ENCODE results near the gene INPP5A.
"Not testable (repeated sequence)": the region's sequence is repeated elsewhere in the genome, so short reads cannot be mapped to it uniquely, and the experiment has no call there.

The INPP5A gene

DNA sequence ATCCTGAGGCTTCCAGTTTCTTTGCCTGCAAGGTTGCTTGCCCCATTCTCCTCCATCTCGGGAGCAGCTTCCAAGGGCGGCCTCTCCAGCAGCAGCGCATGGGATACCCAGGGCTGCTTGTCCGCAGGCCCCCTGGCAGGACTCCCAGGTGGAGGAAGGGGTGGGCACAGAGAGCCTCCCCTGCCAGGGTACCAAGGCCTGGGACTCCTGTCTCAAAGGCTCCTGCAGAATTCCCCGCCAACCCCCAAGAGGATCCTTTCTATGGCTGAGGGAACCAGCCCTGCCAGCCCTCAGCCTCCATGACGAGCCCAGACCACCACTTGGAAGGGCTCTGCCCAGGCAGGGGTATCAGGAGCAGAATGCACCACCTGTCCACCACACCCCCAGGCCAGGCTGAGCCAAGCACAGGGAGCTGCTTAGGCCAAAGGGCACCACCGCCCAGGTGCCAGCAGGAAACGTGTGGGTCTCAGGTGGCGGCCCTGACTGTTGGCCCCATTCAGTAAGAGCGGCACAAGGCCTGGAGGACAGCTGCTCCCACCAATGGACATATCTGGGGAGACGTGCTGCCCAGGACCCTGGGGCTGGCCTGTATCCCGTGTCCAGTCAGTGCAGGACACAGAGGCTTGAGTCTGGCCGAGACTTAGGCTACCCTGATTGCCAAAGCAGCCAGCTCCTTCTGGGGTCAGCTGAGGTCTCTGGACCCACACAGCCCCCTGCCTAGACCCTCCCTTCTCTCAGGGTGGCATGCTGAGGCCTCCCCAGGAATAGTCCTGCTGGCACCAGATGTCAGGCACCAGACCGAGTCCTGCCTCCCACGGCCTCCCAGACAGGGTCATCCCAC, 33.8 kb upstream of the INPP5A start:
- peak; percentile 13 for DNase-seq

DNA sequence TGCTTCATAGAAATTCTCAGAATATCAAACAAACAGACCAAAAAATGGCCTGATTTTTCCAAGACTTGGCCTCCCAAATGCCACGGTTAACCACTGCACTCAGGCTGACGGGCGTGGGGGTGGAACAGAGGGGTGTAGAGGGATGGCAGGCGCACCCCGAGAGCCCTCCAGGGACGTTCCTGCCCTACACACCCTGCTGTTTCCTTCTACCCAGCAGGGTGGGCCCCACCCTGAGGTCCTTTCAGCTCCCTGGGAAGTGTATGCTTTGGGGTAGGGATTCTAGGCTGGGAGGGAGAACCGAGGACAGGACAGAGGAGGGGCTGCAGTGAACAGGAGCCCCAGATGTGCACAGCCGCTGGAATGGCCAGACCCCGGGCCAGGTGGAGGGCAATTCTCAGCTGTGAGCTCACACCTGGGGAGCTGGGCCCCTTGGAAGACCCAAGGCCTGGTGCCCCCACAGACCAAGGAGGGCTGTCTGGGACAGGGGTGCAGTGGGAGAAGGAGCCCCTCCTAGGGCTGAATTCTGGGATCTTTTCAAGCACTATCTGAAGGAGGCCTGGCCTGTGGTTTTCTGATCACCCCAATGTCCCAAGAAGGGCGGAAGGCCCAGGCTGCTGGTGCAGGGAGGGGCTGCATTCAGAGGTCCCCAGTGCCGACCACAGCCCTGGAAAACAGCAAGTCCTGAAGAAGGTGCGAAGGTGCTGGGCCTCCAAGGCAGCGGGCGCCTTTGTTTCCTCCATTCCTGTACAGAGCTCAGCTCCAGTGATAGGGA, 32.9 kb upstream of the INPP5A start:
- DNase-seq: no peak

DNA sequence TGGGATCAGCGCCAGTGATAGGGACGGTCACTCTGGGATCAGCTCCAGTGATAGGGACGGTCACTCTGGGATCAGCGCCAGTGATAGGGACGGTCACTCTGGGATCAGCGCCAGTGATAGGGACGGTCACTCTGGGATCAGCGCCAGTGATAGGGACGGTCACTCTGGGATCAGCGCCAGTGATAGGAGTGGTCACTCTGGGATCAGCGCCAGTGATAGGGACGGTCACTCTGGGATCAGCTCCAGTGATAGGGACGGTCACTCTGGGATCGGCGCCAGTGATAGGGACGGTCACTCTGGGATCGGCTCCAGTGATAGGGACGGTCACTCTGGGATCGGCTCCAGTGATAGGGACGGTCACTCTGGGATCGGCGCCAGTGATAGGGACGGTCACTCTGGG, 32.0 kb upstream of the INPP5A start:
- DNase-seq: not testable (repeated sequence)

DNA sequence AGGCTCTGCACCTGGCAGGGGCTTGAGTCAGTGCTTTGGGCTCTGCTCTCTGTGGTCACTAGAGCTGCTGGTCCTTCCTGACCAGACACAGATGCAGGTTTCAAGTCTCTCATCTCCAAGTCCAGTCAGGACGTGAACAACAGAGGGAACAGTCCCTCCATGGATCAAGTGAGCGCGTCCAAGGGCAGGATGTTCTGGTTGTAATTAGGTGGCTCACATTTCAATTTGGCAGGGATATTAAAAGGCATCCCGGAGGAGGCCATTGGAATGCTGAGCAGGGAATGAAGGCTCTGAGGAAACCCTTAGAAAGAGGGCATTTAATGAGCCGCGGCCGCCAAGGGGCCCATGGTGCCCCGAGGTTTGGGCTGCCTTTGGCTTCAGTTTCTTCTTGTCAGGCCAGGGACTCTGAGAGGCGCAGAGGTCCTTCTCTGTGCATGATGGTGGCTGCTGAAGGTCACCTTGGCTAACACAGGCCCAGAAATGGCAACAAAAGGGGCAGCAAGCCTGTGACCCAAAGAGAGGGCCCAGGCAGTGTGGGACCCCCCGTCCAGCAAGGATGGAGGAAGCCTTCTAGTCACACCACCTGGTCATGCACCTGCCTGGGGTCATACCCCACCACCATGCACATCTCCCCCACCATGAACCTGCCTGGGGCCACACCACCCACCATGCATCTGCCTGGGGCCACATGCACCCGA, 30.7 kb upstream of the INPP5A start:
- DNase-seq: peak; percentile 75

DNA sequence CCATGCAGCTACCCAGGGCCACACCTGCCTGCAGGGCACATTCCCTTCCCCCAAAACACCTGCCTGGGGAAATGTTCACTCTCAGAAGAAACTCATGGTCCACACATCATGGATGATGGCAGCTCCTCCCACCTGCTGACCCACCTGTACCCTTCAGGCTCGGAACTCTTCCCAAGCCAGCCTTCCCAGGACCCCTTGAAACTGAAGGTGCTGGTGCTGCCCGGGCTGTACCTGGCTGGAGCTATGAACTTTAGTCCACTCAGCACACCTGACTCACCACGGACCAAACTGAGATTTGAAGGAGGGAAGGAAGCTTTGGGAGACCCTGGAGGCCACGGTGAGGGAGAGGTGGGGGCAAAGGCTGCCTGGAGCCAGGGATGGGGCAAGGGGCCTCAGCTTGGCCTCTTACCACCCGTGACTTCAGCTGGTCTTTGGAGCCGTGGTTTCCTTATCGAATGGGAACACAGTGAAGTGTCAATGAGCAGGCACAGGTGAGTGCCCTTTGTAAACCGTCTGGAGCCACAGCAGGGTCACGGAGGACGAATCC, 30.1 kb upstream of the INPP5A start:
- DNase-seq: peak; percentile 9

DNA sequence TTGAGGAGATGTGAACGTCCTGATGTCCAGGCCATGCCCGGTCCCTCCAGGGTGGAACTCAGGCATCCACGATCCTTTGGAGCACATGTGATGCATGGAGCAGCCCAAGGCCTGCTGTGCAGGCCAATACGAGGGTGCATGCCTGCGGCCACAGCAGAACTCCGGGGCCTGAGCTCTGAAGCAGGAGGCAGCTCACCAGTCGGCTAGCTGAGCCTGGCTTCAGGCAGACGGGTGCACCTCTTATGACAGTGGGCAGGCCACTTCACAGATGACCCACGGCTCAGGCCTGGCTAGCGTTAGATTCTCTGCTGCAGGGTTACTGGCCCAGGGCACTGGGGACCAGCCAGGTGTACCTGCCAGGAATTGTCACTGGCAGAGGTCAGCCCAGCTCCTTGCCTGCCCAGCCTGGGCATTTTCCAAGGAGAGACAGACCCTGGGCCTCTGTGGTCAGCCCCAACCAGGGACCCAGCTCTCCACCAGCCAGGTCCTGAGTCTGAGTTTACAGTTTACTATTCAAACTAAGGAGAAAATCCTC, 29.6 kb upstream of the INPP5A start:
- peak; percentile 16 for DNase-seq

DNA sequence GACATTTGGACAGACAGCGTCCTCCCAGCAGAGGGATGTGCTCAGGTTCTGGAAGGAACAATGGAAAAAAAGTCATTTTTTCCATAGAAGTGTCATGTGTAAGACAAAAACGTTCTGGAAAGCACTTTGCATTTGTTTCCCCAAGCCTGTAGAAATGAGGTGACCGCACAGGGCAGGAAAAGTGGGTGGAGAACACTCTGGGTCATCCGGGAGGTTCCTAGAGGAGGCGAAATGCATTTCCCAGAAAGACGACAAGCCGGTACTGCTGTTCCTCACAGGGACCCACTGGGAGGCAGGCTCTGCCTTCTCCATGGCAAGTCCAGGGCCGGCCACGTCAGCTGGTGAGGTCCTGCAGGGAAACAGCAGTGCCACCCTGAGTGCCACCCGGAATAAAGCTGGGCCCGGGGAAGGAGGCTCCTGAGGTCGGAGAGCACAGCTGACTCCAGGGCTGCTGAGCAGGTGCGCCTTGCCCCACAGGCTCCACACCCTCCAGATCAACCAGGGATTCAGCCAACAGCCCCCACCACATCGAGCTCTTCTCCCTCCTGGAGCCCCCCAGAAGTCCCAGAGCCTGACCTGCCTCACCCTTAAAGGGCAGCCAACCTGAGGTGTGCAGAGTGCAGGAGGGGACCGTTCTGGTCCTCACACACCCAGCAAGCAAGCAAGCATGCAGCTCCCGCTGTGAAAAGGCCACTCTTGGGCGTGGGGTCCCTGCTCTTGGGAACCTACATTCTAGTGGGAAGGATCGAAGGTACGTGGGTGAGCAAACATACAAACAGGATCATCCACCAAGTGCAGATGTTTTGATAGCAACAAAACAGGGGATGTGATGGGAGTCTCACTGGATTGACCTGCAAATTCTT, 28.8 kb upstream of the INPP5A start:
- DNase-seq: peak; percentile 49

DNA sequence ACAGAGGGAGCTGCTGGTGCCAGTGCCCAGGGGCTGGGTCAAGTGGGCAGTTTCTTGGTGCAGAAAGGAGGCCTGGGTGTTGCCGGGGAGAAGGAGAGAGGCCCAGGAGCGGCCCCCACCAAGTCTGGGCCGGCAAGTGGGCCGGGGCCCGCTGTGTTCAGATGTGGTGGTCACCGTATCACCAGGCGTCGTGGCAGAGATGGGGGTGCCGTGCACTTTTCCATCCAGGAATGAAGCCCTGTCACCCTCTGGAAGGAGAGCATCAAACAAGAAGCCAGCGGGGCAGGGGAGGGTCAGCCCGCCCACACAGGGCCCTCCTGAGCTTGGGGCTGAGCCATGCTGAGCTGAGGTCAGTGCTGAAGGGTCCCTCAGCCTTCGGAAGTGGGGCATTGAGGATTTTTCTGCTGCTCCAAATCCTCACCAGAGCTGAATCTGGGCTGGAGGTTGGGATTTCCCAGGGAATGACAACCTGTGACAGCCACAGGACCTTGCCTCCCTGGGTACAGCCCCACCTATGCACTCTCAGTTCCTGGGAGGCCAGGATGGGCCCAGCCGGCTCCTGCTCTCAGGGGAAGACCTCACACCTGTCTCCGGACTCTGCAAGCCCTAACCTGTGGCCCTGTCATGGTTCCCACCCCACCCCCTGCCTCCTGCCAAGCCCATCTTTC, 27.9 kb upstream of the INPP5A start:
- peak; percentile 13 for DNase-seq

DNA sequence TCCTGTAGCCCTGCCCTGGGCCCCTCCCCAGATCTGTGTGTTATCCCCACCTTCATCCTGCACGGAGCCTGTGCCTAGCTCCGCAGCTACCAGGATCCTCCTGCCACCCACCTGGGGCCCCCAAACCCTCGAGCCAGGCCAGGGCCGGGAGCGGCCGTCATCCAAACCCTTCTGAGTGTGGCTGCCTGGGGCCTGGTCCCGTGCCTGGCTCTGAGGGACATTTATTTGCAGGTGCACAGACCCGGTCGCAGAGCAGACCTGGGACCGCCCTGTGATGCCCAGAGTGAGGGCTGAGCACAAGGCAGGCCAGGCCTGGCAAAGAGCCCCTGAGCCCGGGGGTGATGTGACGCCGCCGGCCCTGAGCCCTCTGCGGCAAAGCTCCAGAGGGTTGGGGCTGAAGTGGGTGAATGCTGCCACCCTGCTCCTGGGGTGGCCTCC, 27.4 kb upstream of the INPP5A start:
- peak; percentile 17 for DNase-seq

DNA sequence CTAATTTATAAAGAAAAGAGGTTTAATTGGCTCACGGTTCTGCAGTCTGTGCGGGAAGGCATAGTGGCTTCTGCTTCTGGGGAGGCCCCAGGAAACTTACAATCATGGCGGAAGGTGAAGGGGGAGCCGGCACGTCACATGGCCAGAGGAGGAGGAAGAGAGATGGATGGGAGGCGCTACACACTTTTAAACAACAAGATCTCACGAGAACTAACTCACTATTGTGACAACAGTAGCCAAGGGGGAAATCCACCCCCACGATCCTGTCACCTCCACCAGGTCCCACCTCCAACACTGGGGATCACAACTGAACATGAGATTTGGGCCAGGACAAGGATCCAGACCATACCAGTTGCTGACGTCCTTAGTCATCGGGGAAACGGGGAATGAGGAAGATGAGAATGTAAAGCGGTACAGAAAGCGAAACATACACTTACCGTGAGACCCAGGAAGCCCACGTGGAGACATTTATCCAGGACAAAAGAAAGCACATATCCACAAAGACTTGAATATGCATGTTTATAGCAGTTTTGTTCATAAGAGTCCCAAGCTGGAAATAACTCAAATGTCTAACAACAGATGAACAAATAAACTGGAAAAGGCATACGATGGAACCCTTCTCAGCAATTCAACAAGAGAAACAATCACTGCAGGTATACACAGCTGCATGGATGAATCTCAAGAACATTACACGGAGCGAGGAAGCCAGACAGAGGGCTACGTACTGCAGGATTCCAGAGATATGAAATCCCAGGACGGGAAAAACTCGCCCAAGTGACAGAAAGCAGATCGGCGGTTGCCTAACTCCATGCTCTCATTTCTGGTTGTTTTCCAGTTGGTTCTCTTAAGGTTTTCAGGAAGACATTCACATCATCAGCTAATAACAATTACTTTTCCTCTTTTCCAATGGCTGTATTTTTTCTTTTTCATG, 26.2 kb upstream of the INPP5A start:
- peak; percentile 29 for DNase-seq

DNA sequence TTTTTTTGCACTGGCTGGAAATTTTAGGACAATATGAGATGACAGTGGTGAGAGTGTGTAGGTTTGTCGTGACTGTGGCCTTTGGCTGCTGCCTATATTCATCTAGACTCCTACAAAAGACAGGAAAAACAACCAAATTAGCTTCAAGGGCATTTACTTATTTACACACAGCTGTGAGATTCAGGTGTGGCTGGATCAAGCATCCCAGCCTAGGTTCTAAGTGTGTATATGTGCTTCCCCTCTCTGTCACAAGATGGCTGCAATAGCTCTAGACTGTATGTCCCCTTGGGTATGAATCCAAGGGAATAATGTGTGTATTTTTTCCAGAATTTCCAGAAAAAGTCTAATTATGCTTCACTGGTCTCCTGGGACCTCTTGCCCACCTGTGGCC, 25.5 kb upstream of the INPP5A start:
- no peak for DNase-seq

DNA sequence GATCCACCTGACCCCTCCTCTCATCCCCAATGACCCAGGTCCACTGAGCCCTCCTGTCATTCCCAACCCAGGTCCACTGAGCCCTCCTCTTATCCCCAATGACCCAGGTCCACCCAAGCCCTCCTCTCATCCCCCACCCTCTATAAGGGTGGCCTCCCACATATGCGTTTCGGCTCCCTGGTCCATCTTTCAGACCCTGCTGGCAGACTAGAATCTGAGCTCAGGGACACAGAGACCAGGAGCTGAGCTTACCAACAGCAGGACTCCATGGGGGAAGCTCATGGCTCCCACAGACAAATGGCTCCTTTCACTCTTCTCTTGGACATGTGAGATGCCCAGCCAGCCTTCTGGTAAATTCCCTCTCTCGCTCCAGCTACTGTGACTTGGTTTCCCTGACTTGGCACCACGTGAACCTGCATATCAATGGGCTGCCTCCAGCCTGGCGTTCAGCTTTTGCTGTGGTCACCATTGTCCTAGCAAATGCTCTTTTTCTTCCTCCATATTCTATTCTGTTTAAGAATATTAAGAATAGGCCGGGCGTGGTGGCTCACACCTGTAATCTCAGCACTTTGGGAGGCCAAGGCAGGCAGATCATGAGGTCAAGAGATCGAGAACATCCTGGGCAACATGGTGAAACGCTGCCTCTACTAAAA, 24.8 kb upstream of the INPP5A start:
- peak; percentile 10 for DNase-seq

DNA sequence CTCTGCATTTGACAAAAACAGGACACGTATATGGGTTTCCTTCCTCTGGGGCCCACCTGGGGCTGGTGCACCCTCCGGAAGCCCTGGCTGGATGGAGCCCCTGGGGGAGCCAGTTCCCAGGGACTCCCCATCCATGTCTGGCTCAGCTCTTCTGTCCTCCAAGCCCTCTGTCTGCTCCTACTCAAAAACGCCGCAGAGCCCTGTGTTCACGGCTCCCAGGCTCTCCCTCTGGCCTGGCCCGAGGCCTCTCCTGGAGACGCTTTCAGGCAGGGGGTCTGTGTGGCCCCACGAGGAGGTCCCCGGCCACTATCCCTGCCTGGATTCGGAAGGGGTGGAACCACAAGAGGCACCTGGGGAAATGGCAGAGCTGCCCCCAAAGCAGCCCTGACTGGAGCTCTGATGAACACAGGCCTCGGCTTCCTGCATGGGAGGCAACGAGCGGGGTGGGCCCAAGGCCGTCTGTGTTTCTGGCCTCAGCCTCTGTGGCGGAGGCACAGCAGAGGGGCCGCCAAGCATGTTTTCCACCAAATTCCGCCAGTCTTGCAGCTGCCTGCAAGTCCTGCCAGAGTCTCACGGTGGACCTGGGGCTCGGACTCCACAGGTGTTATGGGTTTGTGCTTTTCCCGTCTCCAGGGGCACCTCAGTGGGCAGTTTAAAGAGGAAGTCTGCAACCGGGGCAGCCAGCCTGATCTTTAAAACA, 22.6 kb upstream of the INPP5A start:
- DNase-seq: peak; percentile 87

DNA sequence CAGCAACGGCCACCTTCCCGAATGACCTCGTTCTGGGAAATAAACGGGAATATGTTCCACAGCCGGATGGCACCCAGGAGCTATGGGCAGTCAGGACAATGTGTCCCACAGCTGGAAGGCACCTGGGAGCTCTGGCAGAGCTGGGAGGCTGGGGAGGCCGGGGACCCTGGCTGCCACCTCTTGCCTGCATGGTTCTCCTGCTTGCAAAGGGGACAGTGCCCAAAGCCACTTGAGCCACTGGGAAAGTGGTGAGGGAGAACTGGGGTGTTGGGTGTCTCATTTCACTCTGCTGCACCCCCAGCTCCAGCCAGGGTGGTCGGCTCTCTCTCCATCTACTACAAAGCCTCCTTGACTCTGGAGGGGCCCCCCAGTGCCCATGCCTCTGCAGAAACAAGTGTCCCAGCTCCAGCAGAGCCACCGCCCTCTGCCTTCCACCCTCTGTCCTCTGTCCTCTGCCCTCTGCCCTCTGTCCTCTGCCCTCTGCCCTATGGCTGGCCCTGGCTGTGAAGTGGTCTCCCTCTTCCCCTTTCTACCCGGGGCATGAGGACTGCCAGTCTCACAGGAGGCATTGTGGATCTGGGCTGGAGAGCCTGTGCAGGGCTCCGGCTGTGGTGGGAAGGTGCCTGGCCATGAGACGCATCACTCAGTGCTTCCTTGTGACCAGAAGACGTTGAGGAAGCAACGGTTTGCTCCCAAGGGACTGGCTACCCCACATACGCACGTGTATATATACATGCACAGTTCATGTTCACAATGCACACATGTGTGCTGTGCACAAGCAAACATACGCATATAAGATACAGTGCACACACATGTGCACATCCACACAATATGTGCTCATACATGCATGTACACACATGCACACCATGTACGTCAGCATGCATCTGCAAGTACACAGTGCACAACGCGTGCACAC, 21.5 kb upstream of the INPP5A start:
- peak; percentile 33 for DNase-seq

DNA sequence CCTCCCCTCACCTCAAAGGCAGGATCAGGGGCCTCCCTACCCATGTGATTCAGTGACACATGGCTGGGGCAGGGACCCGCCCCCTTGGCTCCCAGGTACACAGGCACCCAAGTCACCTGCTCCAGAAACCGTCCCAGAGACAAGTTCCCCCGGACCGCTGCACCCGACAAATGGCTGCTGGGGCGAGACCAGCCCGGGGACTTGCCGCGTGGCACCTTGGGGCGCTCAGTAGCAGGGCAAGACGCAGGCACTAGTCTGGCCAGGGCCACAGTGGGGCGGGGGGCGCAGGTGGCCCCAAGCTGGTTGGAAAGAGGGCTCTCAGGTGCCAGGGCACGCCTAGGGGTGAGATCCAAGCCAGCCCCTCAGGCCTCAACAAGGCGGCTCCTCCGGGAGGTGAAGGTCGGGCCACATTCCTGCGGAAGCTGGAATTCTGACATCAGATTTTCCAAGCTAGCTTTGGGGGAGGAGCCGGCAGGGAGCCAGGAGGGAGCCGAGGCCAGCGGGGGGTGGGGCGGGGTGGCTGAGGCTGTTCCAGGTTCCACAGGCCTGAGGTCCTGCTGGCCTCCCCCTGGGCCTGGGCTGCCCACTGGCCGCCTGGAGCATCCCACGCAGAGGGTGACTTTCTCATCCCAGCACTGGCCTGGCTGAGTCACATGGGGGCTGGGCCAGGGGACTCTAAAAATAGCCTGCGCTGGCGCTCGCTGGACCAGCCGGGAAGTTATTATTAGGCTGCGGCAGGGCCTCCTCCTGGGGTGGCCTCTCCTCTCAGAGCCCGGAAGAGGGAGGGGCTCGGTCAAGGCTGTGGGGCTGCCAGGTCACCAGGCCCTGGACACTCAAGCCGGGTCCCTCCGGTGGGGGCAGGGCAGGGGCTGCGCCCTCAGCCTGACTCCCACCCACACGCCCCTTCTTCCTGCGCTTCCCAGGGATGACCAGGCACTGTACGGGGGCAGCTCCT, 20.5 kb upstream of the INPP5A start:
- peak; percentile 96 for DNase-seq

DNA sequence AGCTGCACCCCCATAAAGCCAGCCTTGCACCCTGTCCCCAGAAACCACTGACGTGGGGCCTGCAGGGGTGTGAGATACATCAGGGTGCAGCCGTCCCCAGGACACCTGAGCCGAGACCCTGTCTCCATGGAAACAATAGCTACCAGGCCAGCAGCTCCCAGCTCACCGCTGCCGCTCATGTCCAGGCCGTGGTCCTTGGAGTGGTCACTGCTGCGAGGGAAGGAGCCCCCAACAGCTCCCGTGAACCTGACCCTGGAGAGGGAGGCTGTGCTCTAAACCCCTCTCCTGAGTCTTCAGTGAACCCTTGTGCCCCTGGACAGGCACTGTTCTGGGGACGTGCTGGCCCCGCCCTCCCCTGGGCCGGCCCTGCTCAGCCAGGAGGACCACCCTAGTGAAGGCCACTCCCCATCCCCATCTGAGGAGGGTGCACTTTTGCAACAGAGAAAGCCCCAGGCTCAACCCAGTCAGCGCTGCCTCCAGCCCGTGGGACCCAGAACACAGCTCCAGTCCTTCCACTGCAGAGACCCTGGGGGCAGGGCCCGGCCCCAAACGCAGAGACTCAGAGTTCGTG, 19.6 kb upstream of the INPP5A start:
- DNase-seq: peak; percentile 47

Data from right hindlimb (tissue), 1 donor.